Non-pigmented ciliary epithelial cell (primary cell): ENCODE results near the gene IPPK.

Experiments used
- DNase-seq: peaks from one replicate; pipeline ENCODE4 v3.0.0-alpha.2; 2010; ENCODE audit warnings: low read depth

IPPK gene

DNA sequence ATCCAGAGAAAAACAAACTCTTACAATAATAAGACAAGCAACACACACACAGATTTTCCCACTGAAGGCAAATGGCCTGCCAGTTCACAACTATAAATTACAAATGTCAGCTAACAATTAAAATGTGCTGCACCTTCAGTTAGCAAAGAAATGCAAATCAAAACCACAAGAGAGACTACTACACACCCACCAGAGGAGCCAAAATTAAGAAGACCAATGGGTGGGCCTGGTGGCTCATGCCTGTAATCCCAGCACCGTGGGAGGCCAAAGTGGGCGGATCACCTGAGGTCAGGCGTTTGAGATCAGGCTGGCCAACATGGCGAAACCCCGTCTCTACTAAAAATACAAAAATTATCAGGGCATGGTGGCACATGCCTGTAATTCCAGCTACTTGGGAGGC lies 15.1 kb upstream of the IPPK start:
- DNase-seq, result no peak

DNA sequence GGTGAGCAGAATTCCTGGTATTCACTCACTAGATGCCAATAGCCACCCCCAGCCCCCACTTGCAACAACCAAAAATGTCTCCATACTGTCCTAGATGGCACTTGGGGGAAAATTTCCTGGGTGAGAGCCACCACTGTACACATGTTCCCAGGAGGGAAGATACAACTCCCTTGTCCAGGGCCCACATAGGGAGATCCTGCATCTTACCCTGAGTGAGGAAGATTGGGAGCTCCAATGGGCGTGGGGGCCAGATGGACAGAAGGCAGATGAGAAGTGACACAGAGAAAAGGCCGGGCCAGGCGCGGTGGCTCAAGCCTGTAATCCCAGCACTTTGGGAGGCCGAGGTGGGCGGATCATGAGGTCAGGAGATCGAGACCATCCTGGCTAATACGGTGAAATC lies 12.3 kb upstream of the IPPK start:
- DNase-seq, result no peak

GRCh38 chr9:92680166-92681119 lies 10.5 kb upstream of the IPPK start:
- DNase-seq, result no peak

GRCh38 chr9:92679413-92680165 lies 9.7 kb upstream of the IPPK start:
- DNase-seq, result no peak

DNA sequence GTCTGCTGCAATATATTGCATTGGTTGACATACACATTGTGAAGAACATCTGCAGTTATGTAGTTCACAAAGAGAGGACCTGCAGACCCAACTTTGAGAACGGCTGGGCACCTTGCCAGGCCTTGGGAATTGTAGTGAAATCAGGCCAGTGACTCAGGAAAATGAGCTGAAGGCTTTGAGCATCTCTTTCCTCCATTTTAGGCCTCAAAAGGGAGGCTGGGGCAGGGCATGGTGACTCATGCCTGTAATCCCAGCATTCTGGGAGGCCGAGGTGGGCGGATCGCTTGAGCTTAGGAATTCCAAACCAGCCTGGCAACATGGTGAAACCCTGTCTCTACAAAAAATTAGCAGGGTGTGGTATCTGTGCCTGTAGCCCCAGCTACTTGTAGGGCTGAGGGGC lies 1.4 kb upstream of the IPPK start:
- peak; percentile 62 for DNase-seq

GRCh38 chr9:92669527-92669889 lies 423 bp downstream of the IPPK start:
- DNase-seq, result no peak

GRCh38 chr9:92668746-92669526 lies 995 bp downstream of the IPPK start:
- DNase-seq, result no peak

GRCh38 chr9:92666912-92667532 lies 2.9 kb downstream of the IPPK start:
- no peak for DNase-seq

DNA sequence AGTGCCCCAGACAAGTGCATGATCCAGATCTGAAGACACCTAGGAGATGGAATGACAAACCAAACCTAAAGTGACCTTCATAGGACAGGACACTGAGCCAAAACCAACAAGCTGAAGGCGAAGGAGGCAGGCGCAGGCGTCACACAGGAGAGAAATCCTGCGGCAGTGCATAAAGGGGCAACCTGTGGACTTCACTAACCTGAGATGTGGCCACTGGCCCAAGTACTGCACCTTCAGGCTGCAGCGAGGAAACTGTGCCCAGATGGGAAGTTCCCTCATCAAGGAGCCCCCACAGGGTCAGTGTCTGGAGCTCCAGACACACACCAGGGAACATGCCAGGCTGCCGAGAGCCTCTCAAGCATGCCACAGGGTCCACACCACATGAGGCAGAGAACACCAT lies 3.7 kb downstream of the IPPK start:
- no peak for DNase-seq

- DNase-seq, result no peak
These were observed 4.1 kb downstream of the IPPK start for GRCh38 chr9:92665836-92666235.

- DNase-seq, result no peak
These were observed 5.4 kb downstream of the IPPK start for GRCh38 chr9:92664394-92665152.

GRCh38 chr9:92663951-92664350 lies 6.0 kb downstream of the IPPK start:
- DNase-seq, result no peak

DNA sequence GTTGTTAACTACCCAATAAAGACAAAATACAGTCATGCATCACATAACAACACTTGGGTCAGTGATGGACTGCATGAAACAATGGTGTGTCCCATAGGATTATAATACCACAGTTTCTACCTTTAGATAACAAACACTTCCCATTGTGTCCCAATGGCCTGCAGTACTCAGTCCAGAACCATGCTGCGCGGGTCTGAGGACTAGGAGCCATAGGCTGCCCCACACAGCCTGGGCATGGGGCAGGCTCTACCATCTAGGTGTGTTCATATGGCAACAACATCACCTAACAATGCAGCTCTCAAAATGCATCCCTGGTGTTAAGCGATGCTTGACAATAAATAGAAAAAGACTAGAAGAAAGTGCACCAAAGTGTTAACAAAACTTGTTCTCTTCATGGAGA lies 6.8 kb downstream of the IPPK start:
- DNase-seq, result no peak

DNA sequence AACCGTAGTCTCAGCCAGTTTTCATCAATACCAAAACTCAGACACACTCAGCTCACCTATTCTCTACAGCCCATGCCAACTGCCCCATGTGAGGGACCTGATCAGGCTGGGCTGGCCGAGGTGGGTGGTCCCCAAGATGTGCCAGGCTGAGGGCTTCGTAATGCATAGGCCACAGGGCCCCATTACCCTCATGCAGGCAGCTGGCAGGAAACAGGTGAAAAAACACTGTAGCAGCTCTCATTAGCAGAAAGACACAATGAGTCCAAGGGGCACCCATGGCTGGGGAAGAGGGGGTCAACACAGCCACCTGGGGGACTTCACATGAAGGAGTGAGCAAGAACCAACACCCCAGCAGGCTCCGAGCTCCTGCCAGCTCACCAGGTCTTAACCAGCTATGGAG lies 8.2 kb downstream of the IPPK start:
- no peak for DNase-seq

GRCh38 chr9:92661127-92661526 lies 8.8 kb downstream of the IPPK start:
- DNase-seq, result no peak

DNA sequence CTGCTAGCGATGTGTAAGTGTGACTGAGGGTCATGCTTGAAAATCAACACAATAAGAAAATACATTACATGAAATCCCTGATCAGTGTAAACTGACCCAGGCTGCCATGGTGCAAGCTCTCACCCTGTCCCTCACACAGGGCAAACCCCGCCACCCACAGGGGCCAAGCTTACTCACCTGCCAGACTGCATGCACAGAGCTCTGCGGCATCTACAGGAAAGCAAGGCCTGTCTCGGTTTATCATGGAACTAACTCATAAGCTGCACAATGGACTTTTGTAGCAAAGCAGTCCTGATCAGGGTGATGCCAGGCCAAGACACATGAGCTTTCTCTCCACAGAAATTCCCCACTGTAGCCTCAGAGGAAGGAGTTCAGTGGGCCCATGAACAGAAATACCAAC lies 9.7 kb downstream of the IPPK start:
- no peak for DNase-seq

DNA sequence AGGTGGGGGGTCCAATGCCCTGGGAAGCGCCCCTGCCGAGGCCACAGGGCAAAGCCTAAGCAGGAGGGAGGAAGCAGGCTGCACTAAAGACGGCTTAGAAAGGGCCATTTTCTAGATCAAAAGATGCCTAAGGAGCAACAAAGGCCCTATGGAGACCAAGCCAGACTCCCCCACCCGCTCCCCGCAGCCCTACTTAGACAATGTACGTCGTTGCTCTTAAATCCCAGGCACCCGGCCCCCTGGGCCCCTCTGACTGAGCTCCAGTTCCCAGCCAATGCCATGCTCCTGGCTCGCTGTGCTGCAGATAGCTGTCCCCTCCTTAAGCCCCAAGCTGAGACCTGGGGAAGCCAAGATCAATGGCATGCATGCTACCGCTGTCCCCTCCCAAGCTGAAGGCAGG lies 10.3 kb downstream of the IPPK start:
- DNase-seq, result no peak

- DNase-seq, result no peak
These were observed 11.3 kb downstream of the IPPK start for GRCh38 chr9:92658611-92659010.

- DNase-seq, result no peak
These were observed 11.8 kb downstream of the IPPK start for GRCh38 chr9:92658176-92658575.

- DNase-seq, result no peak
These were observed 12.4 kb downstream of the IPPK start for GRCh38 chr9:92657296-92658094.

GRCh38 chr9:92656537-92656925 lies 13.4 kb downstream of the IPPK start:
- DNase-seq, result no peak
